ENCODE results near the gene FOXP1. TPM values are rescaled to one million over a fixed set of nuclear protein-coding genes. Genes with fewer than 3 reads are reported as not detected.

Gene FOXP1
- polyA plus RNA-seq, 1 donor (not counting 4 experiments of a cell fraction or from before 2014, with no cell fraction given), result 14.6 TPM

- Histone ChIP-seq H3K9ac (ENCODE audit: control insufficient read depth, extremely low read depth, insufficient read depth, low read length) (no peak overlapping the region), H3K4me2 (ENCODE audit: control insufficient read depth, extremely low read depth, insufficient read depth, low read depth, low read length) (no peak overlapping the region), H3K9me3 (ENCODE audit: control insufficient read depth, low read depth, low read length) (no peaks in the 10 kb centered on the region), H3K79me2 (ENCODE audit: control insufficient read depth, insufficient read depth, low read length) (no peaks in the 10 kb centered on the region), H3K27me3 (ENCODE audit: control insufficient read depth, extremely low read depth, insufficient read depth, low read length) (no peaks in the 10 kb centered on the region), H3K4me3 (ENCODE audit: control insufficient read depth in 2 of 3, extremely low read depth in 1 of 3, insufficient read depth in 2 of 3, low read depth in 1 of 3, low read length in 3 of 3) (no peak overlapping the region), H4K20me1 (ENCODE audit: control insufficient read depth, extremely low read depth, insufficient read depth, low read length) (no peaks in the 10 kb centered on the region), H3K4me1 (ENCODE audit: control insufficient read depth, extremely low read depth, insufficient read depth, low read length) (peaks cover 4% of the 10 kb centered on the region), H2AFZ (ENCODE audit: control insufficient read depth, low read length) (no peak overlapping the region), H3K27ac (ENCODE audit: control insufficient read depth, insufficient read depth, low read length) (no peak overlapping the region), H3K36me3 (ENCODE audit: control insufficient read depth in 2 of 2, extremely low read depth in 1 of 2, insufficient read depth in 2 of 2, low read length in 2 of 2) (no peaks in the 10 kb centered on the region), H3K9me1 (ENCODE audit: control insufficient read depth, extremely low read depth, insufficient read depth, low read length) (no peaks in the 10 kb centered on the region)
- DNase-seq (ENCODE audit: low read depth, low spot score) (no peak), FAIRE-seq (no peak)
- dilution Hi-C loops (cut with MboI; ENCODE audit: extremely low pct_ligation_motif_present, low sequenced_read_pairs), result no loop called here
- no peak for TF ChIP-seq CTCF (optimal IDR thresholded peaks at IDR 0.05 in 1 of 3, IDR thresholded peaks at IDR 0.05 in 1 of 3, conservative IDR thresholded peaks at IDR 0.05 in 1 of 3; ENCODE audit: extremely low read depth in 1 of 3, insufficient read depth in 2 of 3, low read length in 3 of 3)
- no peak for TF ChIP-seq EZH2 (IDR thresholded peaks at IDR 0.05; ENCODE audit: low read length)
Observed at GRCh38 chr3:71374582-71374981, 208.9 kb downstream of the FOXP1 start.

- no peaks in the 10 kb centered on the region for H3K9me1 ChIP-seq (ENCODE audit: control insufficient read depth, extremely low read depth, insufficient read depth, low read length)
- no peak overlapping the region for H3K4me2 ChIP-seq (ENCODE audit: control insufficient read depth, extremely low read depth, insufficient read depth, low read depth, low read length)
- H4K20me1 ChIP-seq (ENCODE audit: control insufficient read depth, extremely low read depth, insufficient read depth, low read length), result no peaks in the 10 kb centered on the region
- TF ChIP-seq CTCF (optimal IDR thresholded peaks at IDR 0.05 in 1 of 3, IDR thresholded peaks at IDR 0.05 in 1 of 3, conservative IDR thresholded peaks at IDR 0.05 in 1 of 3; ENCODE audit: extremely low read depth in 1 of 3, insufficient read depth in 2 of 3, low read length in 3 of 3), result no peak
- TF ChIP-seq EZH2 (IDR thresholded peaks at IDR 0.05; ENCODE audit: low read length), result no peak
- no peak overlapping the region for H3K4me3 ChIP-seq (ENCODE audit: control insufficient read depth in 2 of 3, extremely low read depth in 1 of 3, insufficient read depth in 2 of 3, low read depth in 1 of 3, low read length in 3 of 3)
- H3K36me3 ChIP-seq (ENCODE audit: control insufficient read depth in 2 of 2, extremely low read depth in 1 of 2, insufficient read depth in 2 of 2, low read length in 2 of 2), result no peaks in the 10 kb centered on the region
- no peaks in the 10 kb centered on the region for H3K79me2 ChIP-seq (ENCODE audit: control insufficient read depth, insufficient read depth, low read length)
- DNase-seq (ENCODE audit: low read depth, low spot score) (no peak), FAIRE-seq (no peak)
- no peak overlapping the region for H3K9ac ChIP-seq (ENCODE audit: control insufficient read depth, extremely low read depth, insufficient read depth, low read length)
- no peaks in the 10 kb centered on the region for H3K9me3 ChIP-seq (ENCODE audit: control insufficient read depth, low read depth, low read length)
- H3K27ac ChIP-seq (ENCODE audit: control insufficient read depth, insufficient read depth, low read length), result no peak overlapping the region
- H3K27me3 ChIP-seq (ENCODE audit: control insufficient read depth, extremely low read depth, insufficient read depth, low read length), result no peaks in the 10 kb centered on the region
- H3K4me1 ChIP-seq (ENCODE audit: control insufficient read depth, extremely low read depth, insufficient read depth, low read length), result peaks cover 4% of the 10 kb centered on the region
- H2AFZ ChIP-seq (ENCODE audit: control insufficient read depth, low read length), result no peak overlapping the region
- dilution Hi-C loops (cut with MboI; ENCODE audit: extremely low pct_ligation_motif_present, low sequenced_read_pairs), result no loop called here
Observed at GRCh38 chr3:71372911-71373637, 210.5 kb downstream of the FOXP1 start.

Measured in keratinocyte (primary cell).